GM18868 (cell line): ENCODE data around the gene AIF1.
A peak's percentile ranks its signal among the peaks of the same experiment; 100 is the strongest.

Experiments used
- ATAC-seq: cut with Tn5 transposase; IDR thresholded peaks from one replicate; pipeline ENCODE4 v1.9.1; 2021; ENCODE audit warnings: mild to moderate bottlenecking, moderate library complexity; ENCODE audit not compliant: unreplicated experiment

AIF1 gene

GRCh38 chr6:31614684-31615578 is at the start of gene AIF1:
Gene AIF1, plus strand, starts transcription at chr6:31615234. Its CDS starts 96 bp downstream, at chr6:31615330.
- no peak for ATAC-seq

- ATAC-seq, result no peak
Observed at GRCh38 chr6:31567531-31568370, 47.3 kb upstream of the AIF1 start.

GRCh38 chr6:31568537-31568961 is 46.5 kb upstream of the AIF1 start:
- peak; percentile 71 for ATAC-seq

GRCh38 chr6:31569861-31570536 is 45.0 kb upstream of the AIF1 start:
- ATAC-seq, result no peak

GRCh38 chr6:31572041-31572911 is 42.8 kb upstream of the AIF1 start, which contains the start of gene LTA:
Gene LTA, plus strand, starts transcription at chr6:31572289. Its CDS starts 454 bp downstream, at chr6:31572743.
- ATAC-seq, result no peak

GRCh38 chr6:31573239-31574105 is 41.6 kb upstream of the AIF1 start:
- ATAC-seq, result no peak

GRCh38 chr6:31574106-31575061 is 40.6 kb upstream of the AIF1 start:
- ATAC-seq, result no peak

- ATAC-seq, result peak; percentile 27
Observed at GRCh38 chr6:31575335-31575901, 39.6 kb upstream of the AIF1 start, which contains the start of gene TNF. Gene TNF, plus strand, starts transcription at chr6:31575565. Its CDS starts 177 bp downstream, at chr6:31575742.

GRCh38 chr6:31575952-31576685 is 38.9 kb upstream of the AIF1 start:
- ATAC-seq, result no peak

- ATAC-seq, result no peak
Observed at GRCh38 chr6:31576897-31577578, 38.0 kb upstream of the AIF1 start.

GRCh38 chr6:31577579-31577966 is 37.5 kb upstream of the AIF1 start:
- no peak for ATAC-seq

- no peak for ATAC-seq
Observed at GRCh38 chr6:31578184-31579118, 36.6 kb upstream of the AIF1 start.

- ATAC-seq, result no peak
Observed at GRCh38 chr6:31579119-31579505, 35.9 kb upstream of the AIF1 start.

GRCh38 chr6:31579546-31580437 is 35.2 kb upstream of the AIF1 start:
- no peak for ATAC-seq
